ENCODE data around the gene TM4SF18. TPM values are rescaled to one million over a fixed set of nuclear protein-coding genes. Genes with fewer than 3 reads are reported as not detected.
"Not testable (repeated sequence)": the region's sequence is repeated elsewhere in the genome, so short reads cannot be mapped to it uniquely, and the experiment has no call there.

The TM4SF18 gene
- total RNA-seq, 1 experiment from 2014 or later, result 9.8 TPM

GRCh38 chr3:149381173-149382100 is 48.0 kb upstream of the TM4SF18 start:
- H2BK20ac ChIP-seq (ENCODE audit: low read depth, low read length, poor library complexity, severe bottlenecking), result no peak overlapping the region
- H4K5ac ChIP-seq (ENCODE audit: insufficient read length, low read depth, low read length), result no peak overlapping the region
- no peaks in the 10 kb centered on the region for H3K9me3 ChIP-seq (ENCODE audit: control insufficient read depth, low read depth, low read length)
- H2AK5ac ChIP-seq (ENCODE audit: insufficient read length, low read length), result no peak overlapping the region
- no peak for TF ChIP-seq CTCF (conservative IDR thresholded peaks at IDR 0.05)
- H3K4me1 ChIP-seq (ENCODE audit: insufficient read depth, low read length), result no peaks in the 10 kb centered on the region; the same call in 1 of the 2 replicates
- H3K4me2 ChIP-seq (ENCODE audit: insufficient read depth, insufficient read length, low read length), result no peak overlapping the region
- no peaks in the 10 kb centered on the region for H4K20me1 ChIP-seq (ENCODE audit: control insufficient read depth, insufficient read depth, insufficient read length)
- DNase-seq, result no peak
- H3K79me1 ChIP-seq (ENCODE audit: insufficient read depth, low read depth, low read length, poor library complexity, severe bottlenecking), result no peaks in the 10 kb centered on the region
- H2BK5ac ChIP-seq (ENCODE audit: insufficient read length, low read length), result no peak overlapping the region
- no peak overlapping the region for H3K27ac Mint-ChIP-seq
- peaks cover 8 to 23% (median 14%) of the 10 kb centered on the region in 3 experiments for H3K36me3 Mint-ChIP-seq (ENCODE audit: insufficient read depth in 1 of 3, low read depth in 3 of 3)
- no peak overlapping the region for H4K8ac ChIP-seq (replicated peaks; ENCODE audit: insufficient read length, low read depth, low read length)
- no peak overlapping the region for H3T11ph ChIP-seq (ENCODE audit: low read length)
- no peak overlapping the region for H3K56ac ChIP-seq (ENCODE audit: insufficient read length, low read depth, low read length)
- H3K79me2 ChIP-seq (ENCODE audit: insufficient read depth, low read length), result no peaks in the 10 kb centered on the region
- no peak overlapping the region for H3K4ac ChIP-seq (ENCODE audit: low read depth, low read length)
- no peaks in the 10 kb centered on the region for H3K23me2 ChIP-seq (ENCODE audit: insufficient read length, low read depth, low read length, poor library complexity, severe bottlenecking)
- no peaks in the 10 kb centered on the region; the same call in 1 of the 2 replicates for H3K27me3 Mint-ChIP-seq (ENCODE audit: low read depth)
- no peak overlapping the region for H3K4me3 Mint-ChIP-seq
- H3K27ac ChIP-seq (ENCODE audit: insufficient read length, low read depth, low read length), result no peak overlapping the region
- no peak overlapping the region for H3K9ac ChIP-seq (ENCODE audit: extremely low read depth, insufficient read length, low read length)
- H3K18ac ChIP-seq (ENCODE audit: insufficient read length, low read depth, low read length), result no peak overlapping the region
- H2AFZ ChIP-seq (ENCODE audit: low read length), result no peak overlapping the region
- H3K9me3 Mint-ChIP-seq, result peaks cover 22 to 25% of the 10 kb centered on the region in 2 experiments
- H2BK15ac ChIP-seq (ENCODE audit: low read depth, low read length), result no peak overlapping the region
- H3K27me3 ChIP-seq (ENCODE audit: insufficient read depth, low read length), result no peaks in the 10 kb centered on the region
- WGBS (ENCODE audit: extremely low coverage, insufficient read length, low lambda C conversion rate), result no CpG with 5 or more reads among the region's 6 CpGs
- H2BK120ac ChIP-seq (ENCODE audit: low read depth, low read length, poor library complexity, severe bottlenecking), result no peak overlapping the region
- H3K4me1 Mint-ChIP-seq, result peaks cover 18% of the 10 kb centered on the region in 2 experiments
- H2BK12ac ChIP-seq (ENCODE audit: insufficient read length, low read depth, low read length), result no peak overlapping the region
- no peak overlapping the region for H4K91ac ChIP-seq (ENCODE audit: insufficient read length, low read depth, low read length)
- H3K14ac ChIP-seq (ENCODE audit: insufficient read depth, low read length), result no peak overlapping the region
- H3K23ac ChIP-seq (ENCODE audit: insufficient read length, low read depth, low read length), result no peak overlapping the region

GRCh38 chr3:149380220-149380619 is 46.8 kb upstream of the TM4SF18 start:
- H3K27me3 ChIP-seq (ENCODE audit: insufficient read depth, low read length); H3K9ac ChIP-seq (ENCODE audit: extremely low read depth, insufficient read length, low read length); H2BK12ac ChIP-seq (ENCODE audit: insufficient read length, low read depth, low read length); H3K27ac Mint-ChIP-seq; H4K91ac ChIP-seq (ENCODE audit: insufficient read length, low read depth, low read length); H3K14ac ChIP-seq (ENCODE audit: insufficient read depth, low read length); DNase-seq; H3K4me2 ChIP-seq (ENCODE audit: insufficient read depth, insufficient read length, low read length); H4K20me1 ChIP-seq (ENCODE audit: control insufficient read depth, insufficient read depth, insufficient read length); H3K4me3 Mint-ChIP-seq; H2BK15ac ChIP-seq (ENCODE audit: low read depth, low read length); H3T11ph ChIP-seq (ENCODE audit: low read length); H3K18ac ChIP-seq (ENCODE audit: insufficient read length, low read depth, low read length); H3K23ac ChIP-seq (ENCODE audit: insufficient read length, low read depth, low read length); H3K4me1 ChIP-seq (ENCODE audit: insufficient read depth, low read length); H2BK5ac ChIP-seq (ENCODE audit: insufficient read length, low read length); H2BK120ac ChIP-seq (ENCODE audit: low read depth, low read length, poor library complexity, severe bottlenecking); H3K23me2 ChIP-seq (ENCODE audit: insufficient read length, low read depth, low read length, poor library complexity, severe bottlenecking); H3K27me3 Mint-ChIP-seq (ENCODE audit: low read depth); H3K27ac ChIP-seq (ENCODE audit: insufficient read length, low read depth, low read length); H2BK20ac ChIP-seq (ENCODE audit: low read depth, low read length, poor library complexity, severe bottlenecking); H3K79me2 ChIP-seq (ENCODE audit: insufficient read depth, low read length); H3K9me3 ChIP-seq (ENCODE audit: control insufficient read depth, low read depth, low read length); H2AK5ac ChIP-seq (ENCODE audit: insufficient read length, low read length); H4K8ac ChIP-seq (replicated peaks; ENCODE audit: insufficient read length, low read depth, low read length); H4K5ac ChIP-seq (ENCODE audit: insufficient read length, low read depth, low read length); H3K4ac ChIP-seq (ENCODE audit: low read depth, low read length); H2AFZ ChIP-seq (ENCODE audit: low read length); H3K56ac ChIP-seq (ENCODE audit: insufficient read length, low read depth, low read length); H3K79me1 ChIP-seq (ENCODE audit: insufficient read depth, low read depth, low read length, poor library complexity, severe bottlenecking): not testable (repeated sequence)
- H3K4me1 Mint-ChIP-seq, result peaks cover 18% of the 10 kb centered on the region in 2 experiments
- WGBS (ENCODE audit: extremely low coverage, insufficient read length, low lambda C conversion rate), result no CpG with 5 or more reads among the region's 32 CpGs
- peaks cover 22 to 25% of the 10 kb centered on the region in 2 experiments for H3K9me3 Mint-ChIP-seq
- peaks cover 8 to 23% (median 14%) of the 10 kb centered on the region in 3 experiments for H3K36me3 Mint-ChIP-seq (ENCODE audit: insufficient read depth in 1 of 3, low read depth in 3 of 3)

Measured in H9 (cell line).